DND-41 (cell line): ENCODE measurements around the gene POLR3A.

Source experiments
- ATAC-seq: fragments of 200-7000 bp; cut with Tn5 transposase; 3 replicates; pipeline ENCODE4 v1.9.1; 2021; ENCODE audit warnings: low read depth; ENCODE audit not compliant: insufficient read depth
- DNase-seq: peaks from one replicate; pipeline ENCODE4 v3.0.0-alpha.2; 2020
- H2AFZ ChIP-seq: 2 replicates; pipeline ENCODE4 v1.6.0; 2012; ENCODE audit warnings: low read depth, low read length
- H3K27ac ChIP-seq: 2 replicates; pipeline ENCODE4 v1.5.1; 2012; ENCODE audit warnings: low read length, inconsistent platforms
- H3K27me3 ChIP-seq: fragments of 200-600 bp; sonication (generic); 2 replicates; pipeline ENCODE4 v1.6.0; 2012; ENCODE audit warnings: low read length, mild to moderate bottlenecking, inconsistent platforms; ENCODE audit not compliant: insufficient read depth, poor library complexity
- H3K36me3 ChIP-seq: 2 replicates; pipeline ENCODE4 v1.5.1; 2012; ENCODE audit warnings: low read length, inconsistent platforms; ENCODE audit not compliant: insufficient read depth
- H3K4me1 ChIP-seq: 2 replicates; pipeline ENCODE4 v1.5.1; 2012; ENCODE audit warnings: mild to moderate bottlenecking, low read length; ENCODE audit not compliant: insufficient read depth
- H3K4me2 ChIP-seq: 2 replicates; pipeline ENCODE4 v1.6.0; 2012; ENCODE audit warnings: mild to moderate bottlenecking, moderate library complexity, low read length, inconsistent platforms; ENCODE audit not compliant: insufficient read depth
- H3K4me3 ChIP-seq, 2 experiments: fragments of 200-600 bp in 1 of 2; shearing (Covaris generic) in 1 of 2; 2 replicates each; pipeline ENCODE4 v1.5.1; 2012 to 2016; ENCODE audit warnings: inconsistent platforms in 2 of 2, low read length in 2 of 2, mild to moderate bottlenecking in 2 of 2, low read depth in 1 of 2, moderate library complexity in 1 of 2
- H3K79me2 ChIP-seq: 2 replicates; pipeline ENCODE4 v1.6.0; 2012; ENCODE audit warnings: low read length, inconsistent platforms; ENCODE audit not compliant: insufficient read depth
- H3K9ac ChIP-seq: 2 replicates; pipeline ENCODE4 v1.6.0; 2012; ENCODE audit warnings: low read depth, mild to moderate bottlenecking, inconsistent platforms, low read length, moderate library complexity
- H3K9me3 ChIP-seq: 2 replicates; pipeline ENCODE4 v1.5.1; 2012; ENCODE audit warnings: low read length, moderate library complexity, mild to moderate bottlenecking, inconsistent platforms; ENCODE audit not compliant: insufficient read depth, severe bottlenecking
- H4K20me1 ChIP-seq: 2 replicates; pipeline ENCODE4 v1.6.0; 2012; ENCODE audit warnings: low read length; ENCODE audit not compliant: insufficient read depth
- CTCF ChIP-seq: IDR thresholded peaks from 2 replicates; pipeline ENCODE4 v1.5.1; 2012; ENCODE audit warnings: borderline replicate concordance, low read length, moderate library complexity, mild to moderate bottlenecking; ENCODE audit not compliant: poor library complexity, severe bottlenecking; ENCODE audit errors: extremely low read depth
- EZH2 ChIP-seq: IDR thresholded peaks from 3 replicates; pipeline ENCODE4 v1.6.1; 2012; ENCODE audit warnings: borderline replicate concordance, low read depth, mild to moderate bottlenecking, moderate library complexity, low read length, inconsistent platforms; ENCODE audit not compliant: severe bottlenecking

POLR3A gene

GRCh38 chr10:77970869-77971803, 58.2 kb downstream of the POLR3A start:
- Histone ChIP-seq H4K20me1 (no peaks in the 10 kb centered on the region), H3K9ac (no peak overlapping the region), H3K36me3 (peaks cover 8% of the 10 kb centered on the region), H3K9me3 (no peaks in the 10 kb centered on the region), H2AFZ (no peak overlapping the region), H3K79me2 (no peaks in the 10 kb centered on the region), H3K4me1 (peaks cover 9% of the 10 kb centered on the region), H3K4me3 (no peak overlapping the region), H3K27me3 (no peaks in the 10 kb centered on the region), H3K27ac (no peak overlapping the region), H3K4me2 (no peak overlapping the region)
- TF ChIP-seq CTCF (no peak), EZH2 (no peak)
- ATAC-seq, result peak; percentile 37; the same call in 1 of the 3 replicates
- DNase-seq, result peak; percentile 16

- H4K20me1 ChIP-seq, result no peaks in the 10 kb centered on the region
- no peak overlapping the region for H3K27ac ChIP-seq
- H3K9ac ChIP-seq, result no peak overlapping the region
- DNase-seq, result no peak
- no peak overlapping the region for H2AFZ ChIP-seq
- no peak for TF ChIP-seq EZH2
- no peaks in the 10 kb centered on the region; the same call in 1 of the 2 replicates for H3K36me3 ChIP-seq
- no peak for ATAC-seq
- H3K4me2 ChIP-seq, result no peak overlapping the region
- peaks cover 9% of the 10 kb centered on the region for H3K4me1 ChIP-seq
- H3K79me2 ChIP-seq, result no peaks in the 10 kb centered on the region
- H3K4me3 ChIP-seq, result no peak overlapping the region
- H3K9me3 ChIP-seq, result no peaks in the 10 kb centered on the region
- no peaks in the 10 kb centered on the region for H3K27me3 ChIP-seq
These were observed 60.2 kb downstream of the POLR3A start for GRCh38 chr10:77969114-77969513.

- no peak for TF ChIP-seq EZH2
- no peak for TF ChIP-seq CTCF
- no peak for DNase-seq
These were observed 61.7 kb downstream of the POLR3A start for GRCh38 chr10:77967611-77968022.

GRCh38 chr10:77965294-77965693, 64.0 kb downstream of the POLR3A start:
- DNase-seq (no peak), ATAC-seq (no peak)
- no peaks in the 10 kb centered on the region for H3K27me3 ChIP-seq
- H3K4me1 ChIP-seq, result no peaks in the 10 kb centered on the region
- H2AFZ ChIP-seq, result no peak overlapping the region
- H4K20me1 ChIP-seq, result no peaks in the 10 kb centered on the region
- no peaks in the 10 kb centered on the region for H3K79me2 ChIP-seq
- H3K27ac ChIP-seq, result no peak overlapping the region
- H3K4me3 ChIP-seq, result no peak overlapping the region
- H3K9me3 ChIP-seq, result no peaks in the 10 kb centered on the region
- no peak overlapping the region for H3K4me2 ChIP-seq
- TF ChIP-seq CTCF, result no peak
- TF ChIP-seq EZH2, result no peak
- H3K9ac ChIP-seq, result no peak overlapping the region
- no peaks in the 10 kb centered on the region; the same call in 1 of the 2 replicates for H3K36me3 ChIP-seq

More at GRCh38 chr10:77967611-77968022, 61.7 kb downstream of the POLR3A start:
- no peak overlapping the region for H3K9ac ChIP-seq
- no peak overlapping the region for H3K27ac ChIP-seq
- no peak overlapping the region for H3K4me2 ChIP-seq
- no peaks in the 10 kb centered on the region for H3K79me2 ChIP-seq
- H2AFZ ChIP-seq, result no peak overlapping the region
- peaks cover 9% of the 10 kb centered on the region for H3K4me1 ChIP-seq
- no peaks in the 10 kb centered on the region for H3K27me3 ChIP-seq
- no peak overlapping the region for H3K4me3 ChIP-seq
- no peaks in the 10 kb centered on the region; the same call in 1 of the 2 replicates for H3K36me3 ChIP-seq
- H3K9me3 ChIP-seq, result no peaks in the 10 kb centered on the region
- no peak for ATAC-seq
- H4K20me1 ChIP-seq, result no peaks in the 10 kb centered on the region
